Measurements from ENCODE around the gene USP48. TPM values are rescaled to one million over a fixed set of nuclear protein-coding genes. Genes with fewer than 3 reads are reported as not detected.

USP48 gene
- total and polyA plus RNA-seq, 2 of the 8 experiments (the other 6 are each of a cell fraction or from before 2014, with no cell fraction given): 12.8 to 83.5 TPM

DNA sequence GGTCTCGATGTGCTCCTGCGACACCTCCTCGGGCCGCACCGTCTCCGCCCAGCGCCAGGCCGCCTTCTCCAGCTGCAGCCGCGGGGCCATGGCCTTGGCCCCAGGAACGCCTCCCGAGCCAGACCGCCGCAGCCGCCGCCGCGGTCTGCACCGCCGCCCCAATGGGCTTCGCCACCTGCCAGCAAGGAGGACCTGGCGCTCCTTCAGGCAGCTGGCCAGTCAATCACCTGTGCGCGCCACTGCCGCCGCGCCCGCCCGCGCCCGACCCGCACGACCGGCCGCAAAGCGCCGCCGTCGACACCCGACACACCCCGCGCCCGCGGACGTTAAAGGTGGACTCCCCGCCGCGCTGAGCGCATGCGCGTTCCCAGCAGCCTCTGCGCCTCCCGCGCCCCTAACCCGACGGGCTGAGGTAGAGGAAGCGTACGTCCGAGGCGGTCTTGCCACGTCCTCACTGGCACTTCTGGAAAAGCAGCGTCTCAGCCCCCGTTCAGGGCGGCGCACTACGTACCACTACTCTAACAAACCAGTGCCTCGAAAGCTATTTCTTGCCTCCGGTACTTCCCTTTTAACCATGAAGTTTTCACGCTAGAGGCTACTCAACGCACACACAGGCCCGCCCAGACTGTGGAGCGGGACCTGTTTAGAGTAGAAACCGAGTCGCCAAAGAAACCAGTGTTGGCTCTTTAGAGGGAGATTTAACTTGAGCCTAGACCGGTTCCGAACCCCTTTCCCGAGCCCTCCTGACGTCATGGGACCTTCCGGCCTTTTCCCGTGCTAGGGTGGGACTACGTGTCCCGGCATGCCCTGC, at the start of gene USP48 (continued):
- TF ChIP-seq TCF12 (IDR thresholded peaks at IDR 0.05; ENCODE audit: low read depth, low read length) (peak; percentile 39; the same call in 1 of the 2 replicates), SIN3A (conservative IDR thresholded peaks at IDR 0.05 in 1 of 2, IDR thresholded peaks at IDR 0.05 in 1 of 2; ENCODE audit: low read depth in 1 of 2, low read length in 2 of 2) (0 out of 4 replicates have a peak, but pooled peaks have one; percentile 26 to 74), SP1 (IDR thresholded peaks at IDR 0.05; ENCODE audit: low read depth, low read length) (no peak)
